ENCODE data around the gene FYB1.
"Not testable (repeated sequence)": the region's sequence is repeated elsewhere in the genome, so short reads cannot be mapped to it uniquely, and the experiment has no call there.

FYB1 gene

GRCh38 chr5:39225405-39226099, 6.2 kb upstream of the FYB1 start:
- no peak for DNase-seq

GRCh38 chr5:39224196-39224761, 4.9 kb upstream of the FYB1 start:
- no peak for DNase-seq

DNA sequence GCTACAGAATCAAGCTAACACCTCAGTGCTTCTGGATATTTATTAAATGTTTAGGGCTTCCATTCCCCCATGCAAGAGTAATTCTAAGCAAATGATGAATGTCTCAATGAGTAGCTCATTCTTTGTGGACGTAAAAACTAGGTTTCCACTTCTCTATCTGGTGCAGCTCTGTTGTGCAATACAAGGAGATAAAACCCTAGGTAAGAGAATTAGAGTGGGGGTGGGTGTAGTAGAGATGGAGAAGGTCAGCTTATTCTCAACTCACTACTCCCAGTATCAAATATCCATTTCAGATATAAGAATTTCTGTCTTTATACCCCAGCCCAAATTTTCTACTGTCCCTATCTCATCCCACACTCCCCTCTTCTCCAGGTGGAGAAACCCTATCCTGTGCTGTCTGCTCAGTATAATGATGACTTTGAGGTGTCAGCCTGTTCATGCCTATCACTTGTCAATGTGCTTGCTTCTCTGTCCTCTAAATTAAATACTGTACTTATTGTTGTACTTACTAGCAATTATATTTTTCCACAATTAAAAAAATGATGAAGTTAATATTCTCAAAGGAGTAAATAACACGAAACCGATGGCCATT, 4.3 kb upstream of the FYB1 start:
- DNase-seq, result no peak

GRCh38 chr5:39221671-39222070, 2.3 kb upstream of the FYB1 start:
- not testable (repeated sequence) for DNase-seq

DNA sequence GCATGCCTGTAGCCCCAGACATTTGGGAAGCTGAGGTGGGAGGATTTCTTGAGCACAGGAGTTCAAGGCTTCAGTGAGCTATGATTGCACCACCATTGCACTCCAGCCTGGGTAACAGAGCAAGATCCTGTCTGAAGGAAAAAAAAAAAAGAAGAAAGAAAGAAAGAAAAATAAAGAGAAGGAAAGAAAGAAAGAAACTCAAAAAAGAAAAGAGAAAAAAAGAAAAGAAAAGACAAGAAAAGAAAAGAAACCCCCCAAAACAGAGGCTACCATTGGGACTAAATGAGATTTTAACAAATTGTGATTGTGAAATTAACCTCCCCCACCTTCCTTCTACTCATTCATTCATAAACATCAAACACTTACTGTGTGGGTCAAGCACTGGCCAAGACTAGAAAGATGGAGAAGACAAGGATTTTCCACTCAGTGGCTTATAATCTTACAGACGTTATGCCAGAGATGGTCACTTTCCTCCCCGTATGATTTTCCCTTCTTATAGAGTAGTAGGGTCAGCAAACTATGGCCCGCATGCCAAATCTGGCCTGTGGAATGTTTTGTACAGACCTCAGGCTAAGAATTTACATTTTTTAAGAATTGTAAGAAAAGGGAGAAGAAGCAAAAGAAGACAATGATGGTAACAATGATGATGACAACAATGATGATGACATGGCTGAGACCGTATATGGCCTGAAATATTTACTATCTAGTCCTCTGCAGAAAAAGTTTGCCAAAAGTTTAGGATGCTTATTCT, 1.1 kb upstream of the FYB1 start:
- DNase-seq, result no peak

- DNase-seq, result no peak
Observed at GRCh38 chr5:39218482-39219402, 621 bp downstream of the FYB1 start.

GRCh38 chr5:39217365-39218281, 1.7 kb downstream of the FYB1 start:
- DNase-seq, result peak; percentile 56 to 68

DNA sequence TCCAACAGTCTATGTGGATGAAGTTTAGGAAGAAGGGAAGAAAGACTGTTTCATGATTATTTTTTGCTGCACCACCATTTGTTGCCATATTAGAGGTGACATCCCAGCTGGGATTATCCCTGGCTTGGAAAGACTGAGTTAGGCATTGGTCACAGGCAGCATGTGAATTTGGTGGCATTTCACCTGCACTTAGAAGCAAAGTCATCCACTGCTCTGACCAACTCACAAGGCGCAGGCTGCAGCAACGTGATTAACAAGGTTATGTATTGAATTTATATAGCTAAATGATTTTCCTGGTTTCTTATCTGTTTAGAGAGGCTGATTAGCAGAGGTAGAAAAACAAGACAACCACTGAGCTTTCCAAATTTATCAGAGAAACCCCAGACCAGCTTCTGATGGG, 2.7 kb downstream of the FYB1 start:
- DNase-seq, result no peak

DNA sequence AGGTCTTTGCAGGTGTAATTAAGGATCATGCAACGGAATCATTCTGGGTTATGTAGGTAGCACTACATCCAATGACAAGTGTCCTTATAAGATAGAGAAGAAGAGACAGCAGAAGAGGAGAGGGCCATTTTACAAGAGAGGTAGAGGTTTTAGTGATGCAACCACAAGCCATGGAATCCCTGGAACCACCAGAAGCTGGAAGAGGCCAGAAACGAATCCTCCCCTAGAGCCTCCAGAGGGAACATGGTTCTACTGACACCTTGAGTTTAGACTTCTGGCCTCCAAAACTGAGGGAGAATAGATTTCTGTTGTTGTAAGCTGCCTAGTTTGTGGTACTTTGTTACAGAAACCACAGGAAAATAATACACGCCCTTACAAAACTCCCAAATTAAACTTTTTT, 3.5 kb downstream of the FYB1 start:
- DNase-seq, result no peak

- no peak for DNase-seq
Observed at GRCh38 chr5:39214912-39215709, 4.3 kb downstream of the FYB1 start.

DNA sequence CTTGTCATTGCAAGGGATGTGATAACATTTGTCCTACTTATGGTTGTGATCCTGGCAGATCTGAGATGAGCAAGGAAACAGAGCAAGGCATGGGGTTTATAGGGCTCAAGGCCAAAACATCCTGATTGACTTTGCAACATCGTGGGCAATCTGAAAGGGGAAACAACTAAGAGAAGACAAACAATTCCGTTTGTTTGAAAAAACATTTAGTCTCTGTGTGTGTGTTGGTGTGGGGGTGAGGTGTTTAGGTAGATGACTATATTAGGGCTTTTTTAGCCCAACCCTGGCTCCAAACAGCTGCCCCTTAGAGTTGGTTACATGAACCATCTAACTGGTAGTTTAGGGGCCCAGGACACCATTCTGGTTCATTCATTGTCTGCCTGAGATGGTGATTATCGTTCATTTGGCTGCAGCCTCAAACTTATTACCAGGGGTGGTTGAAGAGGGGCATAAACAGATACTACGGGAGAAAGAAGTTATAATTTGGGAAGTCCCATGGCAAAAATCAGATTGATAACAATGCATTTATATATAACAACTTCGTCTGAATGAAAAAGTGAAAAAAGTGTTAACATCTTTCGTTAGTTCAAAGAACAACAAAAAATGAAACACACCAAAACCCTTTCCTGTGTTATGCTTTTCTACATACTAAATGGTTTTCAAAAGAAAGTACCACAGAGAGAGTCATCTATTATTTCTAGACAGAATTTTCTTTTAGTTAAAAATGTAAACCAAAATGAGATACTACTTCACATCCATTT, 5.7 kb downstream of the FYB1 start:
- no peak for DNase-seq

- DNase-seq, result no peak
Observed at GRCh38 chr5:39211773-39212172, 7.6 kb downstream of the FYB1 start.

DNA sequence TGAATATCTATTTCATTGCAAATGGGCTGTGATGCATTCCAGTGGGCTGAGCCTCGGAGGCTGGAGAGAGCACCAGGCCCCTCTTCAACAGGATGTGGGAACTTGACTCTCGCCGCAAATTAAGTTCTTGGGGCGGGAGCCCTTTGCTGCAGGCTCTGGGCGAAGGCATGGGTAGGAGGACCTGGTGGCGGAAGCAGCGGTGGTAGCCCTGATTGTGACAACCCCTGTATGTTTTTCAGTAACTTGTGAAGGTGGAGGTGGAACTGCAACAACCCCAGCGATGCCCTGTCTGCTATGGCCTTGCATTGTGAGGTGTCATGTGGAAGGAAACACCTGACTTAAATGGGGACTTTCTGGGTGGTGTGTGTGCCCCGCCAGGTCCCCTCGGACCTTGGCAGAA, 9.4 kb downstream of the FYB1 start:
- DNase-seq, result no peak

GRCh38 chr5:39208471-39208870, 10.9 kb downstream of the FYB1 start:
- DNase-seq, result no peak

- DNase-seq, result no peak
Observed at GRCh38 chr5:39207345-39208045, 11.9 kb downstream of the FYB1 start.

GRCh38 chr5:39206630-39207321, 12.6 kb downstream of the FYB1 start:
- DNase-seq, result no peak

- DNase-seq, result no peak
Observed at GRCh38 chr5:39205550-39205949, 13.8 kb downstream of the FYB1 start.

DNA sequence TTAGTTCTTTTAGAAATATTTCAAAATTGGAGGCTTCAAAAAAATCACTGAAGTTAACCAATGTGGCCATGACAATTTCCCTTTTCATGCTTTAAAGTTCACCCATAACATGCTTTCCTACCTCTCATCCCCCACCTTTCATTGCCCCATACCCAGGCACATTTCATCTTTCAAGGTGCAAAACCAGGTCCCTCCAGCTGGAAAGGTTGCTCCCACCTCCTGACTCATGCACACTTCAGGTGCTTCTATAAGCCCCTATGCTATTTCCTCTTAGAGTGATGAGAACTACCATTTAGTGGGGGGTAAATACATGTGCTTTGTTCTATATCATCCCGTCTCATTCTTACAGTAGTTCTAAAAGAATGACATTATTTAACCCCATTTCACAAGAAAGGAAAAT, 15.4 kb downstream of the FYB1 start:
- DNase-seq, result no peak
